OCI-M1 (cell line): ENCODE measurements around the gene LCT.
A peak's percentile ranks its signal among the peaks of the same experiment; 100 is the strongest.
"Not testable (repeated sequence)": the region's sequence is repeated elsewhere in the genome, so short reads cannot be mapped to it uniquely, and the experiment has no call there.

Source experiments
- DNase-seq: peaks from one replicate; lab custom pipeline; 2025; lab: John Stamatoyannopoulos, UW

The LCT gene

DNA sequence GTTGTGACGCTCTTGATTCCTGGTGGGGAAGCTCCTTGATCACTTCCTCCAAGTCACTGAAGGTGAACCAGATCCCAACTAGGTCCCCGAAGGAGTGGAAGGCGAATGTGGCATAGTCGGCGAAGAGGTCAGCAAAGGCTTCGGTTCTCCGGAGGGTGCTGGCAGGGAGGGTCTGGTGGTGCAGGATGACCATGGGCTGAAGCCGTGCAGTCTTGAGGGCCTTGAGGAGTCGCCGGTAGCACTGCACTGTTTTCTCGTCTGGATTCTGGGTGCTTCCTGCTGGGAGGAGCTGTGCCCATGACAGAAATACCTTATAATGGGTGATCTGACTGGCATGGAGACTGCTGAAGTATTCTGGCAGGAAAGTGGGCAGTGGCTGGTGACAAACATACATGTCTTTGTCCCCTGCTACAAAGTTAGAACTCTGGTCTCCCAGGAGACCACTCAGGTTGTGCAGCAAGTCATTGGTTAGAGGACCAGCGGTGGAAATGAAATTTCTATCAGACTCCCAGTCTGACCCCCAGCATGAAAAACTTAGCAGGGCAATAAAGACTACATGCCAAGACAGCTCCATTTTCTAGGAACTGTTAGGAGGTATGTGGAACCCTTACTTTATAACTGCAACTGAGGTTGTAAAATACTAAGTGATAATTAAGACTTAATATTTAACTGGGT is at the start of gene LCT:
Gene LCT (minus strand): TSS at position 589 of the 675 bp plus-strand sequence. CDS start 15 bp downstream, at position 574.
- no peak for DNase-seq

- DNase-seq: no peak
Measured at GRCh38 chr2:135885709-135886108, 48.7 kb upstream of the LCT start.

- no peak for DNase-seq
Measured at GRCh38 chr2:135882415-135882814, 45.4 kb upstream of the LCT start.

DNA sequence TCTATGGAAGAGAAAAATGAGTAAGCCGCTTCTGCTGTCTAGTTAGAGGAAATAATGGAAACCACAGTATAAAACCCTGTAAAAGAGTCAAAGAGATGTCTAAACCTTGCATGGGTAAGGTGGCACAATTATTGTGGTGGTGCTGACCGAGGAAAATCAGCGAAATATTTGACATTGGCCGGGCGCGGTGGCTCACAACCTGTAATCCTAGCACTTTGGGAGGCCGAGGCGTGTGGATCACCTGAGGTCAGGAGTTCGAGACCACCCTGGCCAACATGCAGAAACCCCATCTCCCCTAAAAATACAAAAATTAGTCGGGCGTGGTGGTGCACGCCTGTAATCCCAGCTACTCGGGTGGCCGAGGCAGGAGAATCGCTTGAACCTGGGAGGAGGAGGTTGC is 39.8 kb upstream of the LCT start:
- not testable (repeated sequence) for DNase-seq

- DNase-seq: peak; percentile 99
Measured at GRCh38 chr2:135876066-135876711, 39.2 kb upstream of the LCT start, which contains the start of gene MCM6. Gene MCM6, minus strand, starts transcription at chr2:135876443. Its CDS starts 78 bp downstream, at chr2:135876365.

- DNase-seq: peak; percentile 64
Measured at GRCh38 chr2:135875491-135876065, 38.6 kb upstream of the LCT start.

DNA sequence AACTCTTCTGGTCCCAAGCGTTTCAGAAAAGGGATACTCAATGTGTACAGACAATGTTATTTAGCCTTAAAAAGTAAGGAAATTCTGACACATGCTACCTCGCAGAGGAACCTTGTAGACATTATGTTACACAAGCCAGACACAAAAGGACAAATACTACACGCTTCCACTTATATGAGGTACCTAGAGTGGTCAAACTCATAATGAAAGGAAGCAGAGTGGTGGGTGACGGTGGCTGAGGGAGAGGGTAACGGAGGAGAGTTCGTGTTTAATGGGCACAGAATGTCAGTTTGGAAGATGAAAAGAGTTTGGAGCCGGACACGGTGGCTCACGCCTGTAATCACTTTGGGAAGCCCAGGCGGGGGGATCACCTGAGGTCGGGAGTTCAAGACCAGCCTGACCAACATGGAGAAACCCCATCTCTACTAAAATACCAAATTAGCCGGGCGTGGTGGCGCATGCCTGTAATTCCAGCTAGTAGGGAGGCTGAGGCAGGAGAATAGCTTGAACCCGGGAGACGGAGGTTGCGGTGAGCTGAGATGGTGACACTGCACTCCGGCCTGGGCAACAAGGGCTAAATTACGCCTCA is 37.9 kb upstream of the LCT start:
- DNase-seq: no peak

DNA sequence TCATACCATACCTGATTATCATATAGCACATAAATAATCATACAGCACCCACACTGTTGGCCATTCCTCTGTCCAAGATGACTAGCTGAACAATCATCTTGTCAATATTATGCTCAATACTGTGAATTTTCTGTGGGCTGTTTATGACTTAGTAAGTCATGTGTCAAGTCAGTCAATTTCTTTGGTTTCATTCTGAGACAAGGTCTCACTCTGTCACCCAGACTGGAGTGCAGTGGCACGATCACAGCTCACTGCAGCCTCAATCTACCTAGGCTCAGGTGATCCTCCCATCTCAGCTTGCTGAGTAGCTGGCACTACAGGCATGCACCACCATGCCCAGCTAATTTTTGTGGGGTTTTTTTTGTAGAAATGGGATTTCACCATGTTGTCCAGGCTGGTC is 33.6 kb upstream of the LCT start:
- no peak for DNase-seq

GRCh38 chr2:135863233-135863632 is 26.2 kb upstream of the LCT start:
- DNase-seq: no peak

- DNase-seq: no peak
Measured at GRCh38 chr2:135862718-135863117, 25.7 kb upstream of the LCT start.

GRCh38 chr2:135853401-135853800 is 16.4 kb upstream of the LCT start:
- no peak for DNase-seq

GRCh38 chr2:135851858-135852257 is 14.9 kb upstream of the LCT start:
- no peak for DNase-seq

DNA sequence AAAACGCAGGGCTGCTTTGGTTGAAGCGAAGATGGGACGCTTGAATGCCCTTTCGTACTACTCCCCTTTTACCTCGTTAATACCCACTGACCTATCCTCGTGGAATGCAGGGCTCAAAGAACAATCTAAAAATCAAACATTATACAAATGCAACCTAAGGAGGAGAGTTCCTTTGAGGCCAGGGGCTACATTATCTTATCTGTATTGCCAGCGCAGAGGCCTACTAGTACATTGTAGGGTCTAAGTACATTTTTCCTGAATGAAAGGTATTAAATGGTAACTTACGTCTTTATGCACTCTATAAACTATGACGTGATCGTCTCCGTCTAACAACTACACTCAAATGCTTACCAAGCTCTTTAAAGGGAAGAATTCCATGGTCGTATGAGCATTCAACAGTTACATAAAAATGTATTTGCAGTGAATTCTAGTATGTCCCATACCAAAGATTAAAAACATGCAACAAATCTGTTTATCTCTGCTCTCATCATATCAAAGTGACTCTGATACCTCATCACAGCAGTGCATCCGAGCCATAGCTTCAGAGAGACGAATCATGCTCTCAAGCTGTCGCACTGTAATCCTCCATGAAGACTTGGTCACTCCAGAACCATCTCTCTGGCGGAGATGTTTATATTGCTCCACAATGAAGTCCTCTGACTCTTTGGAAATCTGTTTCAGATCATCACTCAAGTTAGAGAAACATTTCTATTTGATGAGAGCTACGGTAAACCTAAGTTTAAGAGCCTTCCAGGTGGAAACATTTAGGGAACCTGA is 14.1 kb upstream of the LCT start:
- DNase-seq: no peak

DNA sequence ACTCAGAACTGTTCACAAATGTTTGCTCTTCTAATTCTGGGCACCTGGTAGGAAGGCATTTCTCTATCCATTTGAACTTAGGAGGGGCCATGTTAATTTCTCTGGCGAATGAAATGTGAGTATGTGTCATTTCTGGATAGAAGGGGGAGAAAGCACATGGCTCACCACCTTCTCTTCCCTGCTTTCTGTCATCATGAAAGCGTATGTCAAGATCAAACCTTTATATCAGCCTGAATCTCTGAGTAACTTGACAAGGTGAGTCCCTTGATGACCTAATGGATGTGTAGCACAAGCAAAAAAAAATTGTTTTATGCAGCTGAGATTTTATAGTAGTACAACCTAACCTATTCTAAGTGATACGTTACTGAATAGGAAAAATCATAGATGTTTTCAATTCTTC is 12.1 kb upstream of the LCT start:
- no peak for DNase-seq

- no peak for DNase-seq
Measured at GRCh38 chr2:135845997-135846396, 9.0 kb upstream of the LCT start.

DNA sequence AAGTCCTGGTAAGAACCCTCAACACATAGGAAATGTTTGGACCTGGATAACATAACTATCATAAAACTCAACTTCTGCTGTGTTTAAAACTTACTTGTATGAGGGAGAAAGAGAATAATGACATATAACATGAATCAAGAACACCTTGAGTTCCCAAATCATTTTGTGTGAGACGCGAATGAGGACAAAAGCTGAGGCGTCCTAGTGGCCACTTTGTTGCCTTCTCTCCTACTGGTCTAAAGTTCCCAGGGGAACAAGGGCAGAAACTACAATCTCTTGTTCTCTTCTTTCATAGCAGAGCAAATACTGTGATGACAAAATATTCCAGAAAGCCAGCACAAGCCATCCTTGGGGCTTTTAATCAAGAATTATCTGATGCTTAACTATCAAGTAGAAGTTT is 8.3 kb upstream of the LCT start:
- DNase-seq: no peak

- DNase-seq: no peak
Measured at GRCh38 chr2:135844301-135844895, 7.4 kb upstream of the LCT start.

GRCh38 chr2:135843671-135844070 is 6.7 kb upstream of the LCT start:
- DNase-seq: no peak

- no peak for DNase-seq
Measured at GRCh38 chr2:135840601-135841000, 3.6 kb upstream of the LCT start.

DNA sequence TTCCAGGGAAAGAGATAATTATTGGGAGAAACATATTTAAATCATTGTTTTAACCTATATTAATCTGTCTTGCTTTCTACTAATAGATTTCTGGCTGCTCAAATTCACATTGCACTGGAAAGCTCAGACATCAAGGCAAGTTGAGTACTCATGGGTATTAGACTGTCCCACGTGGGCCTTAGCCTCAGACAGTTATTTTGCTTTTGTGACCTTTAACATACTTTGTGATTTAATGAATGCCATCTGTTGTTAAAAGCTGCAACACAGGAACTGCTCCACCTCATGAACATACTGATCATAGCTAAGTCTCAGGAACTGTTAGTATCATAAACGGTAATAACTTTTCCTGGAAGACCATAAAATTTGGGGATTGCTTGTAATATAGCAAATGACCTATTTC is 2.7 kb upstream of the LCT start:
- DNase-seq: no peak

DNA sequence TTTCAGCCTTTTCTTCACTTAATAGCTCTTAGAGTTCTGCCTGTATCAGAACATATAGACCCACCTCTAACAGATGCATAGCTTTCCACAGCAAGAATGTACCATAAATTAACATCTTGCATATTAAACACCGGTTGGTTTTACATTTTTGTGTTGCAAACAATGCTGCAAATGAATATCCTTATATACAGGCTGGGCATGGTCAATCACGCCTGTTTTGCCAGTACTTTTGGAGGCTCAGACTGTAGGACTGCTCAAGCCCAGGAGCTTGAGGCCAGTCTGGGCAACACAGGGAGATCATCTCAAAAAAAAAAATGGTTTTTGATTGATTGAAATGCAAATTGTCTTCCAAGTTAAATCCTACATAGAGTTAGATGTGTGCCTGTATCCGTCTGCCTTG is 1.5 kb upstream of the LCT start:
- no peak for DNase-seq

DNA sequence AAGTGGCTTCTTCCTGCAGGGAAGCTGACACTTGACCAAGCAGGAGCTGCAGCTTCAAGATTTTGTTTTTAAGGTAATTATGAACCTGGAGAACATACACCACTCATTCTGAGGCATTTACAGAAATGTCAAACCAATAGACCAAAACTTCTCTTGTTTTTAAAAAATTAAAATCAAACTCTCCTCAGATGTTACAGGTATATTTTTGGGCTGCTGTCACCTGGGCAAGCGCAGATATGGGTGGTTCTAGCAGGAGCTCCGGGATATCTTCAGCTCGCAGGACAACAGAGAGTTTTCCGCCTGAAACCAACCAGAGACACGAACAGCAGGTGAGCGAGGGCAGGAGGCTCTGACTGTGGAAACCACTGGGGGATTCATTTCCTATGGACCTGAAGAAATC is 4.1 kb downstream of the LCT start:
- no peak for DNase-seq
